Transverse colon (tissue), 4 donors: ENCODE results near the gene PCGF2.

Experiments used
- CTCF ChIP-seq, 5 experiments: fragments of 200-600 bp in 3 of 5; fragments of 450-650 bp in 2 of 5; sonication (generic) in 3 of 5; IDR thresholded peaks; 1 replicate in 2 of 5; 2 replicates in 3 of 5; pipeline ENCODE4 v1.5.1; 2016 to 2017; ENCODE audit warnings: antibody characterized with exemption in 5 of 5, inconsistent platforms in 3 of 5, mild to moderate bottlenecking in 2 of 5, moderate library complexity in 1 of 5
- POLR2A ChIP-seq: fragments of 450-650 bp; IDR thresholded peaks from one replicate; pipeline ENCODE4 v1.6.1; 2016; ENCODE audit warnings: antibody characterized with exemption, mild to moderate bottlenecking, moderate library complexity
- POLR2AphosphoS5 ChIP-seq, 3 donors: sonication (generic); formaldehyde crosslinking; IDR thresholded peaks; one replicate each; pipeline ENCODE4 v1.6.1; 2016; ENCODE audit warnings: antibody characterized with exemption in 3 of 3

- TF ChIP-seq CTCF (IDR thresholded peaks at IDR 0.05) = no peak
- no peak for TF ChIP-seq POLR2A
- TF ChIP-seq POLR2AphosphoS5 (IDR thresholded peaks at IDR 0.05) = no peak
Measured at GRCh38 chr17:38766341-38766740, 18.2 kb upstream of the PCGF2 start.
